HG03439 (cell line): ENCODE data around the gene GREB1L.

ENCODE experiments used
- ATAC-seq: cut with Tn5 transposase; IDR thresholded peaks from one replicate; pipeline ENCODE4 v1.9.1; 2021; ENCODE audit warnings: mild to moderate bottlenecking, moderate library complexity; ENCODE audit not compliant: unreplicated experiment

GREB1L gene

DNA sequence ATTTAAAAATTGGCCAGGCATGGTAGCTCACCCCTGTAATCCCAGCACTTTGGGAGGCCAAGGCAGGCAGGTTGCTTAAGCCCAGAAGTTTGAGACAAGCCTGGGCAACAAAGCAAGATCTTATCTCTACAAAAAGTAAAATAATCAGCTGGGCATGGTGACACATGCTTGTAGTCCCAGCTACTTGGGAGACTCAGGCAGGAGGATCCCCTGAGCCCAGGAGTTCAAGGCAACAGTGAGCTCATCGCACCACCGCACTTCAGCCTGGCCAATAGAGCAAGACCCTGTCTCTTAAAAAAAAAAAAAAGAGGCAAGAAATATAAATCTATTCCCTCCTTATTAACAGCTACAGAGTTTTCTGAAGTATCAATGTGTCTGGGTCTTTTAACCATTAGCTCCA is 306.6 kb downstream of the GREB1L start:
- no peak for ATAC-seq

DNA sequence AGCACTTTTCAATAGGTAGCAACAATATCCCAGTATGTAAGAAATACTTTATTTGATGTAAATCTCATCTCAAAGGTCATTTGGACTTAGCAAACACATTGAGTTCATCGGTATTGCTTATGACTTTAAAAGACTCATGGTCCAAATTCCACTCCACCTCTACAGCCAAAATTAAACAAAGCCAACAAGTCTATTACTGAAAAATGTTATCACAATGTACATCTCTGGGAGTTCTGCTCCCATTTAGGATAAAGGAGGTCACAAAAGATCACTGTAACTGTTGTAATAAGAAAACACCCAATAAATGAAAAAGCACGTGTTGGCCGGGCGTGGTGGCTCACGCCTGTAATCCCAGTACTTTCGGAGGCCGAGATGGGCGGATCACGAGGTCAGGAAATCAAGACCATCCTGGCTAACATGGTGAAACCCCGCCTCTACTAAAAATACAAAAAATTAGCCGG is 308.5 kb downstream of the GREB1L start:
- ATAC-seq = no peak

GRCh38 chr18:21557607-21558253 is 315.7 kb downstream of the GREB1L start:
- no peak for ATAC-seq

- ATAC-seq = no peak
Observed at GRCh38 chr18:21559195-21559594, 317.2 kb downstream of the GREB1L start.

- no peak for ATAC-seq
Observed at GRCh38 chr18:21571772-21572171, 329.7 kb downstream of the GREB1L start.
